IPS DF 6.9 (cell line): ENCODE measurements around the gene YPEL2.

Experiments used
- DNase-seq: peaks from one replicate; pipeline ENCODE4 v3.0.0-alpha.2; 2013; ENCODE audit warnings: low read depth, low spot score
- H3K27ac ChIP-seq: one replicate; pipeline ENCODE4 v1.5.1; 2013; ENCODE audit warnings: low read length, control low read depth
- H3K27me3 ChIP-seq: 2 replicates; pipeline ENCODE4 v1.6.1; 2013; ENCODE audit warnings: mild to moderate bottlenecking, low read length; ENCODE audit not compliant: control insufficient read depth, insufficient read depth
- H3K36me3 ChIP-seq: 2 replicates; pipeline ENCODE4 v1.6.1; 2013; ENCODE audit warnings: low read length; ENCODE audit not compliant: control insufficient read depth, insufficient read depth
- H3K4me1 ChIP-seq: 2 replicates; pipeline ENCODE4 v1.6.1; 2013; ENCODE audit warnings: low read length; ENCODE audit not compliant: control insufficient read depth, insufficient read depth
- H3K4me3 ChIP-seq: 2 replicates; pipeline ENCODE4 v1.5.1; 2013; ENCODE audit warnings: mild to moderate bottlenecking, low read length
- H3K9me3 ChIP-seq: 2 replicates; pipeline ENCODE4 v1.6.1; 2013; ENCODE audit warnings: low read length, inconsistent platforms; ENCODE audit not compliant: control insufficient read depth, insufficient read depth
- WGBS: extraction: QIAGEN DNeasy Blood & Tissue Kit; methylation state at CpG from one replicate; pipeline ENCODE4 v1.1.7; 2013; ENCODE audit warnings: mixed read lengths, missing lambda C conversion rate; ENCODE audit not compliant: insufficient read length, insufficient coverage; 5-methylcytosine and 5-hydroxymethylcytosine counted together

YPEL2 gene

GRCh38 chr17:59432657-59433056 lies 101.2 kb downstream of the YPEL2 start:
- DNase-seq, result no peak
- H3K36me3 ChIP-seq, result no peaks in the 10 kb centered on the region
- H3K9me3 ChIP-seq, result no peaks in the 10 kb centered on the region
- H3K4me3 ChIP-seq, result no peak overlapping the region
- no peaks in the 10 kb centered on the region for H3K27me3 ChIP-seq
- no peaks in the 10 kb centered on the region for H3K4me1 ChIP-seq
- no CpG with 5 or more reads among the region's 1 CpG for WGBS
- H3K27ac ChIP-seq, result no peak overlapping the region

DNA sequence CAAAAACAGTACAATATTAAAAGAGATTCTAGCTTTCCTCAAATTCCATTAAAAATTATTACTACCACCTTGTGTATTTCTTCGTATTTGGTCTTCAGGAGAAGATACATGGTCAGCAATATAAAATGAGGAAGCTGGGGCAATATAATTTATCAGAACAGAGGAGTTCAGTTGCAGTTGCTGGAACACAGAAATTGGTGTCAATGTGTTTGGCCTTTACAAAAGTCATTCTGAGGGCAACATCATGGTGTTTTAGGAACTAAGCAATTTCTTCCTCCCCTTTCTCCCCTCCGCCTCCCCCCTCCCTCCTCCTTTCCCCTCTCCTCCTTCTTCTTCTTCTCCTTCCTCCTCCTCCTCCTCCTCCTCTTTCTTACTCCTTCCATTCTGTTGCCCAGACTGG lies 102.1 kb downstream of the YPEL2 start:
- H3K27me3 ChIP-seq, result no peaks in the 10 kb centered on the region
- no peak overlapping the region for H3K27ac ChIP-seq
- H3K4me1 ChIP-seq, result no peaks in the 10 kb centered on the region
- H3K4me3 ChIP-seq, result no peak overlapping the region
- DNase-seq, result no peak
- no peaks in the 10 kb centered on the region for H3K9me3 ChIP-seq
- no CpG with 5 or more reads among the region's 2 CpGs for WGBS
- no peaks in the 10 kb centered on the region for H3K36me3 ChIP-seq

DNA sequence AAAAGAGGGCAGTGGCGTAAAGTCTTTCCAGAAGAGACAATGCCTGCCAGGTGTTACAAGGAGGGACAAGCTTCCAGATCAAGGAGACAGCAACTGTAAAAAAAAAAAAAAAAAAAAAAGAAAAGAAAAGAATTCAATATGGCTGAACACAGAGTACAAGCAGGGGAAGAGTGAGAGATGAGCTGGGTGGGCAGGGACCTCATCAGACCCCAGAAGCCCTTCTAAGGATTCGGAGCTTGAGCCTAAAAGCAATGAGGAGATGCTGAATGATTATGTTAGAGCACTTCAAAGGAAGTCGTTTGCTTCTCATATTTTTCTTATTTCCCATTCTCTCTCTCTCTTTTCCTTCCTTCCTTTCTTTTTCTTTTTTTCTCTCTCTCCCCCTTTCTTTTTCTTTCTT lies 103.0 kb downstream of the YPEL2 start:
- H3K27ac ChIP-seq, result no peak overlapping the region
- no CpG with 5 or more reads among the region's 3 CpGs for WGBS

GRCh38 chr17:59435238-59435637 lies 103.8 kb downstream of the YPEL2 start:
- no peaks in the 10 kb centered on the region for H3K4me1 ChIP-seq
- H3K4me3 ChIP-seq, result no peak overlapping the region
- WGBS, result no CpG with 5 or more reads among the region's 2 CpGs
- DNase-seq, result no peak
- H3K36me3 ChIP-seq, result no peaks in the 10 kb centered on the region
- H3K9me3 ChIP-seq, result no peaks in the 10 kb centered on the region
- H3K27ac ChIP-seq, result no peak overlapping the region
- H3K27me3 ChIP-seq, result no peaks in the 10 kb centered on the region

More for the DNA sequence above, 103.0 kb downstream of the YPEL2 start:
- Histone ChIP-seq H3K4me1 (no peaks in the 10 kb centered on the region), H3K36me3 (no peaks in the 10 kb centered on the region), H3K4me3 (no peak overlapping the region), H3K27me3 (no peaks in the 10 kb centered on the region), H3K9me3 (no peaks in the 10 kb centered on the region)
- DNase-seq, result no peak

- Histone ChIP-seq H3K4me3 (no peak overlapping the region), H3K4me1 (no peaks in the 10 kb centered on the region), H3K27ac (no peak overlapping the region), H3K36me3 (no peaks in the 10 kb centered on the region), H3K9me3 (no peaks in the 10 kb centered on the region), H3K27me3 (no peaks in the 10 kb centered on the region)
- WGBS, result no CpG with 5 or more reads among the region's 4 CpGs
- no peak for DNase-seq
These were observed 105.4 kb downstream of the YPEL2 start for GRCh38 chr17:59436900-59437299.

- DNase-seq, result no peak
- H3K27ac ChIP-seq, result no peak overlapping the region
- H3K9me3 ChIP-seq, result no peaks in the 10 kb centered on the region
These were observed 106.4 kb downstream of the YPEL2 start for GRCh38 chr17:59437791-59438281.

DNA sequence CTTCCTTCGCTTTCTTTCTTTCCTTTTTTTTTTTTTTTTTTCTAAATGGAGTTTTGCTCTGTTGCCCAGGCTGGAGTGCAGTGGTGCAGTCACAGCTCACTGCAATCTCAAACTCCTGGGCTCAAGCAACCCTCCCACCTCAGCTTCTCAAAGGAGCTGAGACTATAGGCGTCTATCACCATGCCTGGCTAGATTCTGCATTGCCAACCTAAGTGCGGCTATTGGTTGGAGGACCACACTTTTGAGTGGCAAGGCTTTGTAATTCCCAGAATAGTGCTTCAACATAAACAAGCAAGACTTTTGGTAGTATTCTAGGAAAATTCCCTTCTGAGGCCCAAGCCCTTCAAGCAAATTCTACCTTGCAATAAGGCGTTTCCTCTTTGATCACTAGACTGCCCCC lies 107.8 kb downstream of the YPEL2 start:
- 83% methylated on average over 1 of the region's 4 CpGs for WGBS
- no peak overlapping the region for H3K27ac ChIP-seq
- no peaks in the 10 kb centered on the region for H3K4me1 ChIP-seq
- DNase-seq, result no peak
- no peaks in the 10 kb centered on the region for H3K36me3 ChIP-seq
- no peak overlapping the region for H3K4me3 ChIP-seq
- H3K27me3 ChIP-seq, result no peaks in the 10 kb centered on the region
- no peaks in the 10 kb centered on the region for H3K9me3 ChIP-seq

More at GRCh38 chr17:59437791-59438281, 106.4 kb downstream of the YPEL2 start:
- Histone ChIP-seq H3K36me3 (no peaks in the 10 kb centered on the region), H3K4me1 (no peaks in the 10 kb centered on the region), H3K27me3 (no peaks in the 10 kb centered on the region), H3K4me3 (no peak overlapping the region)
- WGBS, result no CpG with 5 or more reads among the region's 12 CpGs

GRCh38 chr17:59439741-59440211 lies 108.3 kb downstream of the YPEL2 start:
- no peaks in the 10 kb centered on the region for H3K27me3 ChIP-seq
- no peaks in the 10 kb centered on the region for H3K36me3 ChIP-seq
- H3K27ac ChIP-seq, result no peak overlapping the region
- WGBS, result no CpG with 5 or more reads among the region's 6 CpGs
- H3K4me1 ChIP-seq, result no peaks in the 10 kb centered on the region
- DNase-seq, result no peak
- H3K9me3 ChIP-seq, result no peaks in the 10 kb centered on the region
- H3K4me3 ChIP-seq, result no peak overlapping the region

DNA sequence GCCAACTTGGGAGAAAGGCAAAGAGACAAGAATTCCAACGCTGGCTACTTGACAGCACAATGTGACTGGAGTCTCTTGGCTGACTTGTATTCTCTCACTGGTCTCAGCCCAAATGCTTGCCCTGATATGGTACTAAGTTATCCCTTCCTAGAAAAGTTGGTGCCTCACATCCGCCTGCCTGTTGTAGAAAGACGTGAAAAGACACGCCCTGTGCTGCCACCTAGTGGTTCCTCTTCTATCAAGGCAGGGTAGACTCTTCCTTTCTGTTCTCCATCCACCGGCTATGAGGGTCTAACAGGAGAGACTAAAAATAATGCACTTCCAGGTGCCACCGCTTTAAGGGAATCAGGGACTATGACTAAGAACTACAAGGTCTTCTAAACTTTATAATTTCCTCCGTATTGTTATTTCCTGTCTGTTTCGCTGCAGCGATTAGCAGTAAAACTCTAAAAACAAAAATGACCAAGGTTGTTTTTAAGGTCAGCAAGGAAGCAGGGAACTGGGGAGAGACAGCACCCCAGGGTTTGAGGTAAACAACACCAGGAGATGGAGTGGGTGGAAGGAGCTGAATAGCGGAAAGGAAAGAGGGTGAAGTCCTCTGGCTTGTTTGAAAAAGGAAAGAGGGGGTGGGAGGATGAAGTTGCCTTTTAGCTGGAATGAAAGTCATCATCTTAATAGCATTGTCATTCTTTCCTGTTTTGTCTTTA lies 109.5 kb downstream of the YPEL2 start:
- no peaks in the 10 kb centered on the region for H3K27me3 ChIP-seq
- peak; percentile 92 for DNase-seq
- no peaks in the 10 kb centered on the region for H3K9me3 ChIP-seq
- no peak overlapping the region for H3K4me3 ChIP-seq
- no peaks in the 10 kb centered on the region for H3K4me1 ChIP-seq
- no peaks in the 10 kb centered on the region for H3K36me3 ChIP-seq
- no CpG with 5 or more reads among the region's 10 CpGs for WGBS
- H3K27ac ChIP-seq, result no peak overlapping the region

DNA sequence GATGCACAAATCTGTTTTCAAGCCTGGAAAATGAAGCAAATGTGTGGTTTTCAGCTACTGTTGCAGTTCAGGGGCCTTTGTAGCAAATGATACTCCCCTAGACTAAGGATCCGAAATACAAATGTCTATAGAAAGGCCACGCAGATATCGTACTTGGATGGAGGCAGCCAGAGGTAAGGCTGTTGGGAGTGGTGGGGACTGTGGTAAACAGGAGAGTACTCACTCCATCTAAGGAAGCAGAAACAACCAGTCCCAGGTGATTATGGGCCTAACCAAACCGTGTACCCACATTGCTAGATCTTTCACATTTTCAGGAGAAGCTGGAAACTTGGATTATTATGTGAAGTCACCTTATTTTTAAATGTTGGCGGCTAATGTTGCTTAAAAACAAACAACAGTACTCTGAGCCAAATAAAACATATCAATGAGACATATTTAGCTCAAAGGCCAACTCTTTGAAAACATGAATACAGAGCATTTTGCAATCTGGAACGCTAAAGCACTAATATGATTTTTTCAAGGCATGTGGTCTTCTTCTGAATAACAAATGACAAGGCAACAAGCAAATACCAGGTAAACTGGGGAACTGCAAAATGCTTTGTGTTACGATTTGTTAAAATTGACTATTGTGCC lies 110.1 kb downstream of the YPEL2 start:
- H3K27me3 ChIP-seq, result no peaks in the 10 kb centered on the region
- H3K4me1 ChIP-seq, result no peaks in the 10 kb centered on the region
- H3K27ac ChIP-seq, result no peak overlapping the region
- no CpG with 5 or more reads among the region's 7 CpGs for WGBS
- DNase-seq, result no peak
- H3K9me3 ChIP-seq, result no peaks in the 10 kb centered on the region
- H3K36me3 ChIP-seq, result no peaks in the 10 kb centered on the region
- no peak overlapping the region for H3K4me3 ChIP-seq
